ENCODE results near the gene COLQ.

COLQ gene

GRCh38 chr3:15520185-15520584 lies 1.3 kb downstream of the COLQ start:
- DNase-seq (ENCODE audit: low read depth in 2 of 2): no peak

GRCh38 chr3:15519096-15519495 lies 2.4 kb downstream of the COLQ start:
- DNase-seq (ENCODE audit: low read depth in 2 of 2): no peak

- no peak for DNase-seq (ENCODE audit: low read depth in 2 of 2)
These were observed 6.7 kb downstream of the COLQ start for GRCh38 chr3:15514663-15515340.

GRCh38 chr3:15513810-15514662 lies 7.5 kb downstream of the COLQ start:
- DNase-seq (ENCODE audit: low read depth in 2 of 2): no peak

- no peak for DNase-seq (ENCODE audit: low read depth in 2 of 2)
These were observed 8.4 kb downstream of the COLQ start for GRCh38 chr3:15513116-15513515.

- no peak for DNase-seq (ENCODE audit: low read depth in 2 of 2)
These were observed 9.3 kb downstream of the COLQ start for GRCh38 chr3:15512166-15512565.

GRCh38 chr3:15511156-15511555 lies 10.3 kb downstream of the COLQ start:
- no peak for DNase-seq (ENCODE audit: low read depth in 2 of 2)

GRCh38 chr3:15510493-15510892 lies 11.0 kb downstream of the COLQ start:
- no peak for DNase-seq (ENCODE audit: low read depth in 2 of 2)

- no peak for DNase-seq (ENCODE audit: low read depth in 2 of 2)
These were observed 14.9 kb downstream of the COLQ start for GRCh38 chr3:15506571-15506970.

GRCh38 chr3:15505479-15506165 lies 15.9 kb downstream of the COLQ start:
- no peak for DNase-seq (ENCODE audit: low read depth in 2 of 2)

- DNase-seq (ENCODE audit: low read depth in 2 of 2): no peak
These were observed 18.9 kb downstream of the COLQ start for GRCh38 chr3:15502616-15503015.

GRCh38 chr3:15501126-15501525 lies 20.4 kb downstream of the COLQ start:
- no peak for DNase-seq (ENCODE audit: low read depth in 2 of 2)

GRCh38 chr3:15500107-15500724 lies 21.3 kb downstream of the COLQ start:
- no peak for DNase-seq (ENCODE audit: low read depth in 2 of 2)

GRCh38 chr3:15499536-15499935 lies 22.0 kb downstream of the COLQ start:
- DNase-seq (ENCODE audit: low read depth in 2 of 2): no peak

GRCh38 chr3:15498431-15499214 lies 22.9 kb downstream of the COLQ start:
- no peak for DNase-seq (ENCODE audit: low read depth in 2 of 2)

- DNase-seq (ENCODE audit: low read depth in 2 of 2): no peak
These were observed 23.5 kb downstream of the COLQ start for GRCh38 chr3:15497964-15498363.

- DNase-seq (ENCODE audit: low read depth in 2 of 2): no peak
These were observed 25.2 kb downstream of the COLQ start for GRCh38 chr3:15496341-15496664.

GRCh38 chr3:15495461-15496340 lies 25.8 kb downstream of the COLQ start:
- no peak for DNase-seq (ENCODE audit: low read depth in 2 of 2)

GRCh38 chr3:15493436-15493835 lies 28.1 kb downstream of the COLQ start:
- no peak for DNase-seq (ENCODE audit: low read depth in 2 of 2)

- DNase-seq (ENCODE audit: low read depth in 2 of 2): no peak
These were observed 28.6 kb downstream of the COLQ start for GRCh38 chr3:15492847-15493360.
